ENCODE data around the gene OR2T3.
"Not testable (repeated sequence)": the region's sequence is repeated elsewhere in the genome, so short reads cannot be mapped to it uniquely, and the experiment has no call there.

GRCh38 chr1:248428192-248428533, 45.0 kb upstream of the OR2T3 start:
- TF ChIP-seq CTCF, POLR2A (IDR thresholded peaks at IDR 0.05): not testable (repeated sequence)

Measured in thyroid gland (tissue), 4 donors.